ENCODE results near the gene SIKE1.
A peak's percentile ranks its signal among the peaks of the same experiment; 100 is the strongest.
"Not testable (repeated sequence)": the region's sequence is repeated elsewhere in the genome, so short reads cannot be mapped to it uniquely, and the experiment has no call there.

The SIKE1 gene

GRCh38 chr1:114755006-114755931 is 25.2 kb downstream of the SIKE1 start:
- peak; percentile 60 for DNase-seq

DNA sequence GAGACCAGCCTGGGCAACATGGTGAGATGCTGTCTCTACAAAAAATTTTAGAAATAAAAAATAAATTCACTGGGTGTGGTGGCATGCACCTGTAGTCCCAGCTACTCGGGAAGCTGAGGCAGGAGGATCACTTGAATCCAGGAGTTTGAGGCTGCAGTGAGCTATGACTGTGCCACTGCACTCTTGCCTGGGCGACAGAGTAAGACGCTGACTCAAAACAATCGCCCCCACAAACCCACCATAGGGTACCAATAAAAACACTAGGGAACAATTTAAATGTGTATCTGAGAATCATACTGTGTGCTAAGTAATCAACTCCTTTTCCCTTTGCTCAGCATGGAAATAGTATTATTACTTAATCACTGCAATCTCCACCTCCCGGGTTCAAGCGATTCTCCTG is 26.8 kb downstream of the SIKE1 start:
- not testable (repeated sequence) for DNase-seq

- no peak for DNase-seq
Measured at GRCh38 chr1:114753143-114753542, 27.3 kb downstream of the SIKE1 start.

DNA sequence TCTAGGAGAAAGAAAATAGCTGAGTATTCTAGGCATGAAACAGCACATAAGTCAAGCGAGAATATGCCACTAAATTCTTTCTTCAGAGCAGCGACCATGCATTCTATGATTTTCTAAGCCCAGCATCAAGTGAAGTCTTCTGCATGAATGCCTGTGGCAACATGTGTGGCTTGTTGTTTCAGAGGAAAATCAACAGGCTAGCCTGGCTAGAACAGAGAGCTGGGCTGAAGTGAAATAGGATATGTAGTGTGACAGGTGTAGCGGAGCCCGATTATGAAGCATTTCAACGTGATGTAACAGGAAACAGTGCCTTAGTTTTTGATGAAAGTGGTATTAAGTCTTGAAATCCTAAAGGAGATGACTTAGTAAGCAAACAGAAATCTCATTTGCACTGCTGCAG is 29.7 kb downstream of the SIKE1 start:
- no peak for DNase-seq

DNA sequence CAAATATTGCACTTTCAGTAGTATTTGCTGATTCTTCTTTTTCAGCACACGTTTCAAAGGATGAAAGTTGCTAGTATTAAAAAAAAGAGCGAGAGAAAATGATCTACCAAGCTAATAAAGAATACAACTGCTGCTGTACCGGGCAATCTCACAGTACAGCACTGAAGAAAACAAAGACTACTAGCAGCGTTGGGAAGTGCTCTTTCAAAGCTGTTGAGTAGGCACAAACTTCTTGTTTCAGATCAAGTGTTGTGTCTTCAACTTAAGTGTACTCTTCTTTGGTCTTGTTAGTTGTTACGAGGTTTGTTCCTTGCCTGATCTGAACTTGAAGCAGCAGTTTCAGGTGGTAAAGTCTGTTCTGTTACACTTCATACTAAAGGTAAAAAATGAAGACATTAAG is 30.6 kb downstream of the SIKE1 start:
- DNase-seq, result no peak

DNA sequence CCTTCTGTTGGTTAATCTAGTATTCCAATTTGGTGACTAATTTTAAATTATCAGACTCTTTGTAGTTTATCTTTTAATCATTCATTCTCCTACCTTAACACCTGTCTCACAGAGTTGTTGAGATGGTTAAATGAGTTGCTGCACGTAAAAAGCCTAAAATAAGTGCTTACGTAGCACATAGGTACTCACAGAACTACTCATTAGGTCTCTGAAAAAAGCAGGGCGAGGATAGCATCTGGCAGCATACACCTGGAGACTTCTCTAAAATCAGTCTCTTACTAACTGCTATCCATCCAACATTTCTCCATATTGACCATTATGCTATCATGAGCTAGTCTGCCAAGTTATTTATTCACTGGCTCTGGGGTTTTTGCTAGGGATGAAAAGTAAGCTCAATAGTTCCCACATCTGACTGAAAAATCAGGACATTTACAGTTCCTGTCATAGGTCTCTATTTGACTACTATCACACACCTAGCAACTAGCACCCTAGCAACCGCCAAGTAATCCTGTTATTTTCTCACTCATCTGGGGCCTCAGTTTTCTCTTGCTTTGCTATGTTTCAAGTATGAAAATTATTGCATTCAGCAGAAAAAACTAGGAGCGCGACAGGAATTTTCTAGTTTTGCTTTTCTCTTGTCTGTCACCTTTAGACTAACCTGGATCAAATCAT is 33.9 kb downstream of the SIKE1 start:
- DNase-seq, result no peak

GRCh38 chr1:114745291-114745690 is 35.2 kb downstream of the SIKE1 start:
- no peak for DNase-seq

GRCh38 chr1:114741963-114742746 is 38.3 kb downstream of the SIKE1 start:
- DNase-seq, result no peak

DNA sequence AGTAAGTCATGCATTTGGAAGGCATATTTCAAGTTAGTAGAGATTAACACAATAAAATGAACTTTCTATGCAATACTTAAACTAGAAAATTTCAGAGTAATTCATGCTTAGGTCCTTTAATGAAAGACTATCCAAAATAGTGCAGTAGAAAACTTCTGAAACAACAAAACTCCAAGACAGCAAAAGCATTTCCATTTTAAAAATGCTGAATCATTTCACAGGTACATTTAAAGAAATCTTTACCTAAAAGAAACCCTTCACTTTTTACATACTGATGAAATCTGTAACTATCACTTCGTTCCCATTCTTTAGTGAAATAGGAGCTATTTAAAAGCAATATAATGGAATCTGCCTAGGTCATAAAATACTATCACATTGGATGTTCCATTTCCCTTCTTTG is 40.2 kb downstream of the SIKE1 start:
- DNase-seq, result no peak

DNA sequence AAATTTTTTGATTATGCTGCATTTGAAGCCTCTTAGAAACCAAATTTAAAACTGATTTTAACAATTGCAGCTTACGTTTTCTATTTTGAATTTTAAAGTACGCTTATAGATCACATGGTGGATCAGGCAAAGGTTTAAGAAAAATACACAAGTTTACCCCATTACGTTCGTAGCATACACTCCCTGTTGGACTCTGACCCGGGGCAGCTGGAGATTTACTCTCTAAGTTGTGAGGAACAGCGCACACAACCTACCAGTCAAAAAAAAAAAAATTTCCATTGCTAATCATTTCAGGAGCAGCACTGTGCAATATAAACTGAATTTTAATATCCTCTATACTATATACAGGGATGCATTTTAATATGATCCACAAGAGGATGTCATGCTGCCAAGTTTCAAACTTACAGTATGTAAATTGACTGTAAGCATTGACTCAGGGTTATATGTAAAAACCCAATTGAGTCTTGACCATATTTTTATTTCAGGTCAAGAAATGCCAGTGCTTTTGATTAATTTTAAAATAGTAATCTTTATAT is 43.1 kb downstream of the SIKE1 start:
- no peak for DNase-seq

GRCh38 chr1:114735479-114735878 is 45.0 kb downstream of the SIKE1 start:
- DNase-seq, result no peak

DNA sequence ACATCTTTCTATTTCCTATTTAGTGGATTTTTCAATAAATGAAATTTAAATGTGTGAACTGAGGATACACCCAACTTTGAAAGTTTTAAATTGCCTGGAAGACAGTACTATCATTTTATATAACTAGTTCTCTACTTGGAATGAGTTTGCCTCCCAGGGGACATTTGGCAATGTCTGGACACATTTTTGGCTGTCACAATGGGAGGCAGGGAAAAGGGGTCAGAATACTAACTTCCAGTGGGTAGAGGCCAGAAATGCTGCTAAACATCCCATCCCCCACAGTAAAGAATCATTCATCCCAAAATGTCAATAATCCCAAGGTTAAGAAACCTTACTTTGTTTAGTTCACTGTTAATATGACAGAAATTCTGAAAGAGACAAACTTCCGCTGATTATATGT is 50.7 kb downstream of the SIKE1 start:
- DNase-seq, result no peak

DNA sequence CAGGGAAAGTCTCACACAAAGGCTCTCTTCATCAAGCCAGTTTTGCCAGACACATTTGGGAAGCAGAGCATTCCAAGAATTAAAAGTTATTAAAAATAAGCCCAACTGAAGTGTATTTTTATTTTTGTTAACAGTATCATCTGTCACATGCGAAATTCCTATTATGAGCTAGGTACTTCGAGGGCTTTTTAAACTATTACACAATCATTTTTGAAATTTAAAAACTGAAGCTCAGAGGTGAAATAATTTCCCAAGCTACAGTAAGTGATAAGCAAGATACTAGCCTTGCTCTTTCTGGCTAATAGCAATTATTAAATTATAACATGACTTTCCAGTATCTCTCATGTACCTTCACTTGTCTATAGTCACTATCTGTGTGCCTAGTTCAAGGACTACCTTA is 51.9 kb downstream of the SIKE1 start:
- no peak for DNase-seq

GRCh38 chr1:114725230-114725629 is 55.3 kb downstream of the SIKE1 start:
- DNase-seq, result no peak

- DNase-seq, result no peak
Measured at GRCh38 chr1:114723915-114724314, 56.6 kb downstream of the SIKE1 start.

- no peak for DNase-seq
Measured at GRCh38 chr1:114723457-114723856, 57.0 kb downstream of the SIKE1 start.

DNA sequence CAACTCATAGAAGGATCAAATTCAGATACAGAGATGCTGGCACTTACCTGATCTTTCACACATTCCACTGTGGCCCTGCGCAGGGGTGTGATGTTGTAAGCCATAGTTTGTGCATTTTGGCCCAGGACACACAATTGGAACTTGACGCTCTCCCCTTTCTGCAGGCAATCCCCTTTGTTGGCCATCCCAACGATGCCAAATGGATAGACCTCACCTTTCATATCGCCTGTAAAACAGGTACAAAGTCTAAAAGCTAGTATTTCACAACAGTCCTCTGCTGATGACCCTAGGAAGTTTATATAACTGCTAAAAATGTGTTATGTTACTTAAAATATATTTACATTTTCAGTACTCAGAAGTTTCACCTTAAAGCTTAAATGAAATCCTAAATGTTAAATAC is 60.0 kb downstream of the SIKE1 start:
- no peak for DNase-seq
